Mammary epithelial cell (primary cell): ENCODE results near the gene MUC4.

Source experiments
- EZH2 ChIP-seq: IDR thresholded peaks from 2 replicates; pipeline ENCODE4 v1.6.1; 2012; ENCODE audit warnings: low read length, inconsistent platforms, borderline replicate concordance
- TF ChIP-seq, protein P1 (sequence below), 2 donors: IDR thresholded peaks in 1 of 2; conservative IDR thresholded peaks in 1 of 2; 2 replicates each; pipeline ENCODE4 v1.5.1; 2011 to 2012; ENCODE audit warnings: inconsistent platforms in 2 of 2, low read length in 2 of 2, mild to moderate bottlenecking in 2 of 2, control low read depth in 1 of 2, low read depth in 1 of 2; ENCODE audit not compliant: insufficient read depth in 1 of 2; ENCODE audit errors: extremely low read depth in 1 of 2

DNA sequence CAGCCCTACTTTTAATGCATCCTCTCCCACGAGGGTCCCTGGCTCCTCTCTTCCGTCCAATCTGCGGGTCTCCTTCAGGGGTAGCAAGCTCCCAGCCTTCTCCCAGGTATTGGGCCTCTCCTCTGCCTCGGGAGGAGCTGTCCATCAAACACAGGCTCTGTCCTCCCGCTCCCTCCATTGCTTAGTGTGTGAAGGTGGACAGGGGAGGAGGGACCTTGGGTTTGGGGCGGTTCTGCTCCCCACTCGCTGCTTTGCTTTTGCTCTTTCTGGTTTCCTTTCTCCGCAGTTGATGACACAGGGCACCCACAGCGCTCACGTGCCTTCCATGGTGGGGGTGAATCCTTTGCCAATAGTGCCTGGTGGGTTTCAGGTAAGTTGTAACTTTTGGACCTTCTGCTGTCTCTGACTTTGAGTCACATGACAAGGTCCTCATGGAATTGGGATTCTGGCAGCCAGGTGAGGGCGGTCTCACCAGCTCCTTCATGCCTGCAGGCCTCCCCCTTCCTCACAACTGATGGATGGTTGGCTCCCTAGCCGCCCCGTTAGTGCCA lies 72.1 kb downstream of the MUC4 start:
- TF ChIP-seq, protein P1, sequence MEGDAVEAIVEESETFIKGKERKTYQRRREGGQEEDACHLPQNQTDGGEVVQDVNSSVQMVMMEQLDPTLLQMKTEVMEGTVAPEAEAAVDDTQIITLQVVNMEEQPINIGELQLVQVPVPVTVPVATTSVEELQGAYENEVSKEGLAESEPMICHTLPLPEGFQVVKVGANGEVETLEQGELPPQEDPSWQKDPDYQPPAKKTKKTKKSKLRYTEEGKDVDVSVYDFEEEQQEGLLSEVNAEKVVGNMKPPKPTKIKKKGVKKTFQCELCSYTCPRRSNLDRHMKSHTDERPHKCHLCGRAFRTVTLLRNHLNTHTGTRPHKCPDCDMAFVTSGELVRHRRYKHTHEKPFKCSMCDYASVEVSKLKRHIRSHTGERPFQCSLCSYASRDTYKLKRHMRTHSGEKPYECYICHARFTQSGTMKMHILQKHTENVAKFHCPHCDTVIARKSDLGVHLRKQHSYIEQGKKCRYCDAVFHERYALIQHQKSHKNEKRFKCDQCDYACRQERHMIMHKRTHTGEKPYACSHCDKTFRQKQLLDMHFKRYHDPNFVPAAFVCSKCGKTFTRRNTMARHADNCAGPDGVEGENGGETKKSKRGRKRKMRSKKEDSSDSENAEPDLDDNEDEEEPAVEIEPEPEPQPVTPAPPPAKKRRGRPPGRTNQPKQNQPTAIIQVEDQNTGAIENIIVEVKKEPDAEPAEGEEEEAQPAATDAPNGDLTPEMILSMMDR (conservative IDR thresholded peaks at IDR 0.05 in 1 of 2, IDR thresholded peaks at IDR 0.05 in 1 of 2; ENCODE audit: extremely low read depth in 1 of 2, insufficient read depth in 1 of 2, low read depth in 1 of 2, low read length in 2 of 2), result no peak
- no peak for TF ChIP-seq EZH2
